Measurements from ENCODE around the gene MGLL. TPM values are rescaled to one million over a fixed set of nuclear protein-coding genes. Genes with fewer than 3 reads are reported as not detected.
A peak's percentile ranks its signal among the peaks of the same experiment; 100 is the strongest.
"Not testable (repeated sequence)": the region's sequence is repeated elsewhere in the genome, so short reads cannot be mapped to it uniquely, and the experiment has no call there.

MGLL gene
- total RNA-seq, 2 experiments from 2014 or later, result 2.1 to 3.6 TPM

DNA sequence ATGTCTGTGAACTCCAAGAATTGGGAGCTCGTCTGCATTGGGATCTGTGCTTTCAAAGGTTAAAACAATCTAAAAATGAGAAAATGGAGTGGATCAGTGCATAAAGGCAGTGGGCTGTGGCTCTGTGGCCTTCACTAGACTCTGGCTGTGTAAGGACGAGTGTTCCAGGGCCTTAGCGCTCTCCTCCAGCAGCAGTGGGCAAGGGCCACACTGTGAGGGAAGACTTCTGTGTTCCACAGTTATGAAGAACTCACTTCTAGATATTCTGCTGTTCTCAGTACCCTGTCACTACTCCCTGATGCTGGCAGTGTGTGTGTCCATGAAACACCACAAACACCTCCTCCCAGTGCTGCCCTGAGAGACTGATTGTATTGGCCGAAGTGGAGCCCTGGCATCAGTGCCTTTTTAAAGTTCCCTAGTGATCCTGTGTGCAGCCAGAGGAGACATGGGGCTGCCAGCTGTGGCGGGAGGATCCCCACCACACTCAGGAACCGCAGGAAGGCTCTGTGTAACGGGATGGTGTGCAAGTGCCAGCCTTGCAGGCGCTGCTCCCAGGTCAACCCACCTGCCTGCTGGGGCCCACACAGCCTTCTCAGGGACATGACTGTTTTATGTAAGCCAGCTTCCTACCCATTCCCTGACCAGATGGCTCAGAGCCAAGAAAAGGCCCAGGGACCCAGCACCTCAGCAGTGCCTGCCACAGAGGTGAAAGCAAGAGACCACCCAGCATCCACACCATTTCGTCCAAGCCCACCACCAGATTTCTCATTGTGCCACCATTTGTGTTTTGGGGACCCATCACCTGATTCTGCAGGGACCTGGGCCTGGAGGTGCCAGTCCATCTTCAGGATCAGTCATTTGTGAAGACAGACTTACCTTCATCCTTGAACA lies 109.2 kb downstream of the MGLL start:
- POLR2A ChIA-PET, result no interaction called here
- H3K27ac Mint-ChIP-seq, result no peak overlapping the region
- no peaks in the 10 kb centered on the region for H3K9me3 Mint-ChIP-seq
- H3K27me3 Mint-ChIP-seq, result peaks cover 4% of the 10 kb centered on the region
- no peak overlapping the region for H3K4me3 Mint-ChIP-seq
- DNase-seq, result no peak
- no peaks in the 10 kb centered on the region for H3K36me3 Mint-ChIP-seq
- H3K4me1 Mint-ChIP-seq, result no peaks in the 10 kb centered on the region
- no peak for ATAC-seq (ENCODE audit: low read depth)

DNA sequence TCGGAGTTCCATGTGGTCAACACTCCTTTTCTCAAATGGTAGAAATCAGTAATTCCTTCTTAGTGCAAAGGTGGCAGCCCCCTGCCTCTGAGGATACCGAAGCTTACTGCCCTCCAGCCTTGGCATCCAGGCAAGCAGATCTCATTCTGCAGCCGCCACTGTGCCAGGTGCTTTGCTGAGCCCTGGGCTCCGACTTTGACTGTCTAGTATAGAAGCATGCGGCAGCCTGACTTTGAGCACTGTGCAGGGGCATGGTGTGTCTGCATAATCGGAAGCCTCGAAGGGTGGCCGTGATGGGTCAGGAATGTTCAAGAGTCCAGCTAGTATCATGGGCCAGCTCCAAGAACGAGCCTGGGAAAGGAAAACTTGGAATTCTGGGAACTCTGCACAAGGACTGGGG lies 109.9 kb downstream of the MGLL start:
- POLR2A ChIA-PET, result no interaction called here
- DNase-seq (no peak), ATAC-seq (ENCODE audit: low read depth) (no peak)
- Mint-ChIP-seq H3K4me1 (no peaks in the 10 kb centered on the region), H3K27ac (no peak overlapping the region), H3K36me3 (no peaks in the 10 kb centered on the region), H3K4me3 (no peak overlapping the region), H3K27me3 (peaks cover 4% of the 10 kb centered on the region), H3K9me3 (no peaks in the 10 kb centered on the region)

DNA sequence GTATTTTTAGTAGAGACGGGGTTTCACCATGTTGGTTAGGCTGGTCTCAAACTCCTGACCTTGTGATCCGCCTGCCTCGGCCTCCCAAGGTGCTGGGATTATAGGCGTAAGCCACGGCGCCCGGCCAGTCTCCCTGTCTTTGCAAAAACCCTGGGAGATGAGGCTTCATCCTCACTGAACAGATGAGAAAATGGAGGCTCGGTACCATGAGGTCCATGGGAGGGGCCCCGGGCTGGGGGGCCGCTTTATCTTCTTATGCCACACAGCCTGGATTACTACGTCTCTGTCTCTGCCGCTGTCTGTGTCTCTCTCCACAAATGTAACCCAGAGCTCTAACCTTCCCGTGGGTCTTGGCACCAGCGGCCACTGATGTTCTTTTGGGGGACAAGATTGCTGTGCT lies 110.4 kb downstream of the MGLL start:
- POLR2A ChIA-PET, result no interaction called here
- ATAC-seq (ENCODE audit: low read depth) (no peak), DNase-seq (peak; percentile 5)
- Mint-ChIP-seq H3K27me3 (peaks cover 4% of the 10 kb centered on the region), H3K9me3 (no peaks in the 10 kb centered on the region), H3K36me3 (no peaks in the 10 kb centered on the region), H3K4me1 (no peaks in the 10 kb centered on the region), H3K27ac (no peak overlapping the region), H3K4me3 (no peak overlapping the region)

DNA sequence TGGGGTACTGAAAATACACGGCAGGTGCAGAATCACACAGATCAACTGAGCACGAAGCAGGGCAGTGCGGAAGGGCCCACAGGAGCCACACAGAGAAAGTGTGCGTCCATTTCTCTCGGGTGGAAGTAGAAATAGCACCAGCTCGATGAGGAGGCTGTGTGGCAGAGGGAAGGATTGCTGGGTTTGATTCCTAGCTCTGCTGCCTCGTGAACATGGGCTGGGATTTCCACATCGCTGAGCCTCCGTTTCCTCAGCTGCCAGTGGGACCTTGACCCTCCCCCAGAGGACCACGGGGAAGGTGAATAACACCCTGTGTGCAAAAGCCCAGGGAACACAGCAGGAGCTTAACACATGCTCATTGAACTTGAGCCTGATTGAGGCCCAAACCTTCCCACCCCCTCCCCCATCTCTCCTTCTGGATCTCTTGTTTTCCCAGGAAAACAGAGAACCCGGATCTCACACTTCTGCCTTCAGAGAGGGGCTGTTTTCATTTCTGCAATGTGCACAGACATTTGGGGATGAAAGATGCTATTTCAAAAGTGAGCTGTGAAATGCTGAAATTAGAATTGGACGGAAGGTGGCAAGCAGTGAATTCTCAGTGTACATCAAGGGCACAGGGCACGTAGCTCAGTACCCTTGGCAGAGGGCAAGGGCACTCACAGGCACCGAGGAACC lies 111.2 kb downstream of the MGLL start:
- DNase-seq (peak; percentile 1), ATAC-seq (ENCODE audit: low read depth) (no peak)
- Mint-ChIP-seq H3K27ac (no peak overlapping the region), H3K4me1 (no peaks in the 10 kb centered on the region), H3K27me3 (peaks cover 4% of the 10 kb centered on the region), H3K4me3 (no peak overlapping the region), H3K9me3 (no peaks in the 10 kb centered on the region), H3K36me3 (no peaks in the 10 kb centered on the region)
- POLR2A ChIA-PET, result no interaction called here

DNA sequence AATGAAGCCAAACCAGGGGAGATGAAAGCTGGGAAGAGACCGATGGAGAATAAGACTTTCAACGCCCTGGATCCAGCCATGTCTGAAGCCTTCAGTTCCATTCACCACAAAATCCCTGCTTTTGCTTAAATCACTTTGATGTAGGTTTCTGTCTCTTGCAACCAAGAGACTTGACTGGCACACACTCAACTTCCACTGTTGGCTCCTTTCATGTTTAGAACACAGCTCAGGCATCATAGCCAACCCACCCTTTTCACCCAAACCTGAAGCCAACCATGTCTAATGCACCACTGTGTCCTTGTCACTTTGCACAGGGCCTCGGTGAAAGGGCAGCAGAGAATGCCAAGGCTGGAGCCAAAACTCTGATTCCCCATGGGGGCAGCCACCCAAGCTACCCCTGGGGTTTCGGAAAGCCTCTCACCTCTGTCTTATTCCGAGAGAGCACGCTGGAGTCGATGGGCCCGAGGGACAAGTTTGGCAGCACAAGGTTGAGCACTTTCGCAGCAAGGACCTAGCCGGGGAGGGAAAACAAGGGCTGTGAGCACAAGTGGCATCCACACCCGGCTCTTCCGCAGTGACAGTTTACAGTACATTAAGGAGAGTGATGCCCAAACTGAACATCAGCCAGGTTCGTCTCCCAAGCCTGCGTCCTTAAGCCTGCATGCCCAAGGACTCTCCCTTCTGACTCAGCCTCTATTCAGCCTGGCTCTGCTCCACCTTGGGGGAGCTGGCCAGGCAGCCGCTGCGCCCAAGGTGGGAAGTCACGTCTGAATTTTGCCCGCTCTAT lies 112.0 kb downstream of the MGLL start:
- Mint-ChIP-seq H3K4me3 (no peak overlapping the region), H3K27me3 (peaks cover 4% of the 10 kb centered on the region), H3K4me1 (no peaks in the 10 kb centered on the region), H3K27ac (no peak overlapping the region), H3K36me3 (no peaks in the 10 kb centered on the region), H3K9me3 (no peaks in the 10 kb centered on the region)
- ATAC-seq (ENCODE audit: low read depth) (no peak), DNase-seq (peak; percentile 4)
- POLR2A ChIA-PET, result no interaction called here

DNA sequence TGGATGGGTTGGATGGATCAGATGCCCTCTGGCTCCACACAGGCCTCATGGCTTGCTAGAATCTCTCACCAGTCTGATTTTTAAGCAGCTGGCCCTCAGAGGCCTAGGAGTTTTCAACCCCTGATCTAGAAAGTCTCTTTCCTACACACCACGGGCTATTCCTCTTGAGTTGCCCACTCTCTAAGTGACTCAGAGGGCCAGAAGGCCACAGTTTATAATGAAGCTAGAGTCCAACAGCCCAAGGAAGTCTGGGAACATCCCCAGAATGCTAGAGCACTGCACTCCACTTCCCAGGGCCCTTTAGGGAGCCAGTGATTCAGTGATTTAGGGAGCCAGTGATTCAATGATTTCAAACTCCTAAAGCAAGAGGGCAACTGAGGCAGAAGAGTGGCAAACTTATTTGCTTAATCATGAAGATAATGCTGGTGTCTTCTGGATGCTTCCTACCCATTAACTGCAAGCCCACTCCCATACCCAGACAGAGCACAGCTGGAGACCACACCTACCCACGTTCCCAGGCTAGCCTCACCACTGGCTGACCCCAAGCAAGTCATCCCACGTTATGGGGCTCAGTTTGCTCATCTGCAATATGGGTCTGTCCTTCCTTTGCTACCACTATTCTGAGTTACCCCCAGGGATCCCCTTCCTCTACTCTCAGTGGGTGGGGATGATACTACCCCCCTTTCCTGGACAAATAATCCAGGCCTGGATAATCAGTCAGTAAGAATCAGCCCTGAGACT lies 112.8 kb downstream of the MGLL start:
- Mint-ChIP-seq H3K36me3 (no peaks in the 10 kb centered on the region), H3K27me3 (no peaks in the 10 kb centered on the region), H3K4me1 (peaks cover 2% of the 10 kb centered on the region), H3K4me3 (no peak overlapping the region), H3K9me3 (no peaks in the 10 kb centered on the region), H3K27ac (no peak overlapping the region)
- DNase-seq (peak; percentile 1), ATAC-seq (ENCODE audit: low read depth) (no peak)
- POLR2A ChIA-PET, result no interaction called here

- H3K9me3 Mint-ChIP-seq, result no peaks in the 10 kb centered on the region
- ATAC-seq (ENCODE audit: low read depth), result no peak
- POLR2A ChIA-PET, result no interaction called here
- H3K27me3 Mint-ChIP-seq, result peaks cover under 1% of the 10 kb centered on the region
- no peak overlapping the region for H3K27ac Mint-ChIP-seq
- no peak overlapping the region for H3K4me3 Mint-ChIP-seq
- H3K36me3 Mint-ChIP-seq, result no peaks in the 10 kb centered on the region
- H3K4me1 Mint-ChIP-seq, result peaks cover 3% of the 10 kb centered on the region
- no peak for DNase-seq
Observed at GRCh38 chr3:127708837-127709236, 113.5 kb downstream of the MGLL start.

- no peak overlapping the region for H3K27ac Mint-ChIP-seq
- no peaks in the 10 kb centered on the region for H3K9me3 Mint-ChIP-seq
- H3K4me1 Mint-ChIP-seq, result peaks cover 3% of the 10 kb centered on the region
- peaks cover 9% of the 10 kb centered on the region for H3K27me3 Mint-ChIP-seq
- no peaks in the 10 kb centered on the region for H3K36me3 Mint-ChIP-seq
- POLR2A ChIA-PET, result no interaction called here
- no peak for ATAC-seq (ENCODE audit: low read depth)
- H3K4me3 Mint-ChIP-seq, result no peak overlapping the region
- peak; percentile 9 for DNase-seq
Observed at GRCh38 chr3:127707851-127708411, 114.4 kb downstream of the MGLL start.

DNA sequence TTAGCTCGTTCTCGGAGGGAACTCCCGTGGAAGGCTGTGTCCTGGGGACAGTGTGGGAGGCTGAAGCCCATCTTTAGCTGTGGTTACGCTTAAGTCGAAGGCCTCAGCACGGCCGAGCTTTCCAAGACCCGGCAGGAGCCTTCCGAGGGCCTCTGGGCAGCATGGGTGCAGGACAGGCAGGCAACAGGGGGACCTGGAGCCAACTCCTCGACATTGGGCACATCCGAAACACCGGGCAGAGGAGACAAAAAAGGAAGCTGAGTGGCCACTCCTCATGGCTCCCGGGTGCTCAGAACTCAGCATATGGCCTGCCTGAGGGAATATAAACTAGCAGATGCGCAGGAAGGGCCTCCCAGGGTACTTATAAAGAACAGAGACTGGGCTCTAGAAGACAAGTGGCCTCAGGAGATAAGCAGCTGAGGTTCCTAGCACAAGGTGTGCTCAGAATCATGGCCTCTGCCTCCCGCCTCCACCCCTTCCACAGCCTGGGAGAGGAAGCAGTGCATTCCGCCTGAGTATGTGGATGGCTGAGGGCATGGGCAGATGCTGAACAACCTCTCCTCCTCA lies 115.4 kb downstream of the MGLL start:
- POLR2A ChIA-PET, result no interaction called here
- H3K4me1 Mint-ChIP-seq, result peaks cover 3% of the 10 kb centered on the region
- H3K27ac Mint-ChIP-seq, result no peak overlapping the region
- no peak overlapping the region for H3K4me3 Mint-ChIP-seq
- peaks cover 10% of the 10 kb centered on the region for H3K27me3 Mint-ChIP-seq
- ATAC-seq (ENCODE audit: low read depth), result no peak
- H3K9me3 Mint-ChIP-seq, result no peaks in the 10 kb centered on the region
- no peaks in the 10 kb centered on the region for H3K36me3 Mint-ChIP-seq
- DNase-seq, result peak; percentile 26

GRCh38 chr3:127706312-127706711 lies 116.0 kb downstream of the MGLL start:
- ATAC-seq (ENCODE audit: low read depth) (no peak), DNase-seq (peak; percentile 10)
- Mint-ChIP-seq H3K4me3 (no peak overlapping the region), H3K27ac (no peak overlapping the region), H3K9me3 (no peaks in the 10 kb centered on the region), H3K36me3 (no peaks in the 10 kb centered on the region), H3K27me3 (peaks cover 10% of the 10 kb centered on the region), H3K4me1 (peaks cover 3% of the 10 kb centered on the region)
- POLR2A ChIA-PET, result no interaction called here

GRCh38 chr3:127704840-127705239 lies 117.5 kb downstream of the MGLL start:
- not testable (repeated sequence) for H3K4me3 Mint-ChIP-seq; ATAC-seq (ENCODE audit: low read depth); H3K36me3 Mint-ChIP-seq

GRCh38 chr3:127702151-127702578 lies 120.2 kb downstream of the MGLL start:
- ATAC-seq (ENCODE audit: low read depth) (no peak), DNase-seq (no peak)
- H3K4me1 Mint-ChIP-seq, result peaks cover 3% of the 10 kb centered on the region
- H3K4me3 Mint-ChIP-seq, result no peak overlapping the region
- H3K9me3 Mint-ChIP-seq, result no peaks in the 10 kb centered on the region
- POLR2A ChIA-PET, result no interaction called here
- H3K27ac Mint-ChIP-seq, result no peak overlapping the region
- H3K36me3 Mint-ChIP-seq, result no peaks in the 10 kb centered on the region
- H3K27me3 Mint-ChIP-seq, result peaks cover 10% of the 10 kb centered on the region

More at GRCh38 chr3:127704840-127705239, 117.5 kb downstream of the MGLL start:
- H3K27me3 Mint-ChIP-seq, H3K9me3 Mint-ChIP-seq, H3K27ac Mint-ChIP-seq, H3K4me1 Mint-ChIP-seq, DNase-seq, POLR2A ChIA-PET: not testable (repeated sequence)

All from activated naive CD8-positive, alpha-beta T cell treated with anti-CD3 and anti-CD28 coated beads, Interleukin-2, amount 10 ng/mL, durations not matched to agents 7 days and 5 days (primary cell).